GM12874 (cell line): Measurements from ENCODE around the gene PAFAH1B2.

Source experiments
- CTCF ChIP-seq: IDR thresholded peaks from 2 replicates; pipeline ENCODE4 v1.5.1; 2011; ENCODE audit warnings: low read depth, mild to moderate bottlenecking, control low read depth, low read length, moderate library complexity; ENCODE audit not compliant: insufficient read depth

Gene PAFAH1B2

DNA sequence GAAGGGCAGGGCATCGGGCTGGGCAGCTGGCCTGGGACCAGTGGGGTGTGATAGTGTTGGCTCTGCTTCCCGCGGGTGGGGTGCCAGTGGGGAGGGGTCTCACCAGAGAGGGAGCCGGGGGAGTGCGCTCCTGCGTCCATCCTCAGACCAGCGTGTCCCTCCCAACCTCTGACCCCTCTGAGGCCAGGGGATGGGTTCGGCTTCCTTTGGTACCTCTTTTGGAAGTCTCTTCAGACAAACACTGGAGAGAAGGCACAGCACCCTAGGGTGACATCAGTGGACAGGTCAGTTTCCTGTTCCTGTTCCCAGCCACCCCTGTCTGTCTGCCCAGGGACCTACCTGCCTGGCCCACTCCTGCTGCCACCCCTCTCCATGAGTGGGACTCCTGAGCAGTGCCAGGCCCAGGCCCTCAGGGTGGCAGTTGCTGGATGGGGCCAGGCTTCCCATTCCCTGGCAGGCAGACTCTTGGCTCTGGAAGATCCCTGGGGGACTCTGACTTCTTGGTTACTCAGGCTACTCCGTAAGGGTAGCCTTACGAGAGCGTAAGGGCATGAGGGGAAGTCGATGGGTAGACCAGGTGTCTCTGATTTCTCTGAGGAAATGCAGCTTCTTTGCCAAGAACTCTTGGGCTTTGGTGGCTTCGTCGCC, 57.7 kb downstream of the PAFAH1B2 start:
- TF ChIP-seq CTCF, result no peak

GRCh38 chr11:117202386-117203068, 58.4 kb downstream of the PAFAH1B2 start:
- no peak for TF ChIP-seq CTCF

DNA sequence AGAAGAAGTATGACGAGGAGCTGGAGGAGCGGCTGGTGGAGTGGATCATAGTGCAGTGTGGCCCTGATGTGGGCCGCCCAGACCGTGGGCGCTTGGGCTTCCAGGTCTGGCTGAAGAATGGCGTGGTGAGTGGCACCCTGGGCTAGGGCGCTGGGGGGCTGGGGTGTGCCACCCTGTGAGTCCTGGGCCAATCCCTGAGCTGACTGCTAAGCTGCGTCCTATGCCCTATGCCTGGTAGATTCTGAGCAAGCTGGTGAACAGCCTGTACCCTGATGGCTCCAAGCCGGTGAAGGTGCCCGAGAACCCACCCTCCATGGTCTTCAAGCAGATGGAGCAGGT, 59.0 kb downstream of the PAFAH1B2 start:
- no peak for TF ChIP-seq CTCF

DNA sequence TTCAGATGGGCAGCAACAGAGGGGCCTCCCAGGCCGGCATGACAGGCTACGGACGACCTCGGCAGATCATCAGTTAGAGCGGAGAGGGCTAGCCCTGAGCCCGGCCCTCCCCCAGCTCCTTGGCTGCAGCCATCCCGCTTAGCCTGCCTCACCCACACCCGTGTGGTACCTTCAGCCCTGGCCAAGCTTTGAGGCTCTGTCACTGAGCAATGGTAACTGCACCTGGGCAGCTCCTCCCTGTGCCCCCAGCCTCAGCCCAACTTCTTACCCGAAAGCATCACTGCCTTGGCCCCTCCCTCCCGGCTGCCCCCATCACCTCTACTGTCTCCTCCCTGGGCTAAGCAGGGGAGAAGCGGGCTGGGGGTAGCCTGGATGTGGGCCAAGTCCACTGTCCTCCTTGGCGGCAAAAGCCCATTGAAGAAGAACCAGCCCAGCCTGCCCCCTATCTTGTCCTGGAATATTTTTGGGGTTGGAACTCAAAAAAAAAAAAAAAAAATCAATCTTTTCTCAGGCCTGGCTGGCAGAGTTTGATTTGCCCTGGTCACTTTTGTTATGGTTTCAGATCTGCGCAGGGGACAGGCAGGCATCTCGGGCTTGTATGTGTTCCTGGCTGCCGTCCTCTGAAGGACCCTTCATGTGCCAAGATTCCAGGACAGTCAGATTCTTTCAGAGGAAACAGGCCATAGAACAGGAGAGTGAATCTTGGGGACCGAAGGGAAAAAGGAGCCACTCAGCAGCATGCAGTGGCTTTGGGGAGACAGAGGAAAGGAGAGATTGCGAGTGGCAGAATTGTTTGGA, 60.4 kb downstream of the PAFAH1B2 start:
- TF ChIP-seq CTCF, result no peak

GRCh38 chr11:117205211-117205818, 61.2 kb downstream of the PAFAH1B2 start:
- TF ChIP-seq CTCF, result no peak

GRCh38 chr11:117208710-117209109, 64.6 kb downstream of the PAFAH1B2 start:
- 0 out of 2 replicates have a peak, but pooled peaks have one; percentile 10 for TF ChIP-seq CTCF

DNA sequence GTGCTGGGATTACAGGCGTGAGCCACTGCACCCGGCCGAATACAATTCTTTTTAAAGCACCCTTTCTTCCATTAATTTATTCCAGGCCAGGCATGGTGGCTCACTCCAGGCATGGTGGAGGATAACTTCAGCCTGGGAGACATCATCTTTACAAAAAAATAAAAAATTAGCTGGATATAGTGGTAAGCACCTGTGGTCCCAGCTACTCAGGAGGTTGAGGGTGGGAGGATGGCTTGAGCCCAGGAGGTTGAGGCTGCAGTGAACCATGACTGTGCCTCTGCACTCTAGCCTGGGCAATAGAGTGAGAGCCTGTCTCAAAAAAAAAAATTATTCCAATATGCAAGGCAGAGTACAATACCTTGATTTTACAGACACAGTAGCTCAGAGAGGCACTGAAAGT, 66.5 kb downstream of the PAFAH1B2 start:
- no peak for TF ChIP-seq CTCF
